IMR-90 (cell line): Measurements from ENCODE around the gene DGKB. TPM values are rescaled to one million over a fixed set of nuclear protein-coding genes. Genes with fewer than 3 reads are reported as not detected.

Experiments
- ATAC-seq: fragments of 200-7000 bp; cut with Tn5 transposase; 2 replicates; pipeline ENCODE4 v1.9.1; 2020; ENCODE audit warnings: low read depth, mild to moderate bottlenecking, moderate library complexity
- BruUV-seq: library from RNA; stranded (reverse); fragments of 400-500 nt; replicated peaks from 2 replicates; lab custom pipeline; 2021; lab: Mats Ljungman, UMichigan
- CTCF ChIA-PET: fragments of 300-600 bp; formaldehyde crosslinking; extraction: SDS; loops from one replicate; lab custom pipeline; 2021; ENCODE audit warnings: antibody characterized with exemption; lab: Yijun Ruan, JAX
- POLR2A ChIA-PET: fragments of 300-600 bp; sonication (Branson Sonifier 250); formaldehyde crosslinking; loops from one replicate; lab custom pipeline; 2022; ENCODE audit warnings: antibody characterized with exemption; ENCODE audit not compliant: unreplicated experiment; lab: Charles Lee
- DNase-seq: peaks from one replicate; pipeline ENCODE4 v3.0.0; 2013
- H2AFZ ChIP-seq: replicated peaks from 2 replicates; pipeline ENCODE3; 2013; ENCODE audit warnings: low read length, mild to moderate bottlenecking; ENCODE audit not compliant: poor library complexity
- H2AK5ac ChIP-seq: 2 replicates; pipeline ENCODE4 v1.6.1; 2013; ENCODE audit warnings: low read depth, low read length, inconsistent platforms
- H2AK9ac ChIP-seq: replicated peaks from 2 replicates; pipeline ENCODE3; 2013; ENCODE audit warnings: mild to moderate bottlenecking, low read depth, low read length, moderate library complexity; ENCODE audit not compliant: poor library complexity
- H2BK120ac ChIP-seq: 2 replicates; pipeline ENCODE4 v1.6.1; 2013; ENCODE audit warnings: low read depth, low read length, inconsistent platforms
- H2BK15ac ChIP-seq: 3 replicates; pipeline ENCODE4 v1.6.1; 2013; ENCODE audit warnings: low read depth, low read length, inconsistent platforms
- H2BK20ac ChIP-seq: 2 replicates; pipeline ENCODE4 v1.6.1; 2013; ENCODE audit warnings: low read depth, mild to moderate bottlenecking, inconsistent platforms, low read length, moderate library complexity
- H2BK5ac ChIP-seq: 2 replicates; pipeline ENCODE4 v1.6.1; 2013; ENCODE audit warnings: mild to moderate bottlenecking, low read depth, low read length, inconsistent platforms; ENCODE audit not compliant: poor library complexity, severe bottlenecking
- H3K14ac ChIP-seq: replicated peaks from 2 replicates; pipeline ENCODE4 v1.6.1; 2013; ENCODE audit warnings: low read depth, low read length, inconsistent platforms
- H3K18ac ChIP-seq: 2 replicates; pipeline ENCODE4 v1.6.1; 2013; ENCODE audit warnings: low read depth, low read length, control low read depth
- H3K23ac ChIP-seq: 2 replicates; pipeline ENCODE4 v1.6.1; 2013; ENCODE audit warnings: low read depth, low read length, inconsistent platforms
- H3K27ac ChIP-seq: 2 replicates; pipeline ENCODE4 v1.5.1; 2013; ENCODE audit warnings: mild to moderate bottlenecking, control low read depth, low read length; ENCODE audit not compliant: insufficient read depth
- H3K27me3 ChIP-seq: 2 replicates; pipeline ENCODE4 v1.6.1; 2013; ENCODE audit warnings: low read length; ENCODE audit not compliant: control insufficient read depth, insufficient read depth
- H3K36me3 ChIP-seq: 2 replicates; pipeline ENCODE4 v1.6.1; 2013; ENCODE audit warnings: low read length, mixed read lengths; ENCODE audit not compliant: control insufficient read depth, insufficient read depth
- H3K4ac ChIP-seq: 2 replicates; pipeline ENCODE4 v1.6.1; 2013; ENCODE audit warnings: low read depth, low read length, inconsistent platforms
- H3K4me1 ChIP-seq: 2 replicates; pipeline ENCODE4 v1.6.1; 2013; ENCODE audit warnings: low read length, mixed read lengths; ENCODE audit not compliant: control insufficient read depth, insufficient read depth
- H3K4me2 ChIP-seq: 2 replicates; pipeline ENCODE4 v1.6.1; 2013; ENCODE audit warnings: low read depth, mild to moderate bottlenecking, control low read depth, low read length, moderate library complexity
- H3K4me3 ChIP-seq: 2 replicates; pipeline ENCODE4 v1.5.1; 2013; ENCODE audit warnings: low read depth, mild to moderate bottlenecking, control low read depth, low read length, moderate library complexity; ENCODE audit not compliant: insufficient read depth
- H3K56ac ChIP-seq: 2 replicates; pipeline ENCODE4 v1.6.1; 2013; ENCODE audit warnings: low read length, inconsistent platforms; ENCODE audit not compliant: insufficient read depth; ENCODE audit errors: extremely low read depth
- H3K79me1 ChIP-seq, 2 experiments: 2 replicates each; pipeline ENCODE4 v1.6.1; 2013; ENCODE audit warnings: low read length in 2 of 2, inconsistent platforms in 1 of 2, low read depth in 1 of 2
- H3K9ac ChIP-seq: 2 replicates; pipeline ENCODE4 v1.6.1; 2013; ENCODE audit warnings: low read depth, low read length, control low read depth
- H3K9me1 ChIP-seq: 2 replicates; pipeline ENCODE4 v1.6.1; 2013; ENCODE audit warnings: low read length, inconsistent platforms; ENCODE audit not compliant: insufficient read depth
- H3K9me3 ChIP-seq: 2 replicates; pipeline ENCODE4 v1.6.1; 2013; ENCODE audit warnings: low read length; ENCODE audit not compliant: control insufficient read depth, insufficient read depth
- H4K20me1 ChIP-seq: 2 replicates; pipeline ENCODE4 v1.6.1; 2013; ENCODE audit warnings: low read length, inconsistent platforms; ENCODE audit not compliant: insufficient read depth
- H4K5ac ChIP-seq: 2 replicates; pipeline ENCODE4 v1.6.1; 2013; ENCODE audit warnings: mild to moderate bottlenecking, low read depth, low read length, control low read depth
- H4K8ac ChIP-seq, 2 experiments: 2 replicates each; pipeline ENCODE4 v1.6.1; 2013; ENCODE audit warnings: low read depth in 2 of 2, low read length in 2 of 2, control low read depth in 1 of 2, inconsistent platforms in 1 of 2
- H4K91ac ChIP-seq: 2 replicates; pipeline ENCODE4 v1.6.1; 2013; ENCODE audit warnings: low read depth, low read length, inconsistent platforms; ENCODE audit not compliant: insufficient read depth
- CEBPB ChIP-seq: IDR thresholded peaks from 2 replicates; pipeline ENCODE4 v1.6.1; 2012; ENCODE audit warnings: low read depth, low read length, improper control_type of control experiment
- FOS ChIP-seq: fragments of 150-350 bp; IDR thresholded peaks from 2 replicates; pipeline ENCODE4 v1.6.1; 2016; ENCODE audit warnings: low read depth, low read length
- POLR2A ChIP-seq: IDR thresholded peaks from 2 replicates; pipeline ENCODE4 v1.6.1; 2012; ENCODE audit warnings: mild to moderate bottlenecking, low read depth, low read length
- WGBS, 2 experiments: methylation state at CpG; one replicate each; pipeline versions ENCODE4 v1.1.5 to v1.1.7; 2013; ENCODE audit warnings: missing lambda C conversion rate in 2 of 2; ENCODE audit not compliant: insufficient read length in 1 of 2; ENCODE audit errors: extremely low coverage in 2 of 2; 5-methylcytosine and 5-hydroxymethylcytosine counted together
- dilution Hi-C: fragments of 300-500 bp; cut with HindIII; formaldehyde crosslinking; loops from one replicate; pipeline ENCODE4 v1.14.3; 2018; ENCODE audit warnings: low sequenced_read_pairs; ENCODE audit not compliant: unreplicated experiment
- in situ Hi-C: fragments of 300-500 bp; cut with MboI; formaldehyde crosslinking; loops from 3 replicates; pipeline ENCODE4 v1.14.3; 2019; ENCODE audit warnings: low sequenced_read_pairs, inconsistent platforms, mixed read lengths
- intact Hi-C: fragments of 100-400 bp; cut with micrococcal nuclease; formaldehyde crosslinking; loops from 2 replicates; pipeline ENCODE4 v1.10.0; 2022
- polyA plus RNA-seq, 3 experiments: library from polyadenylated mRNA; depleted of rRNA; stranded (reverse); fragments of >200 nt; gene quantifications; 2 replicates each; pipeline ENCODE4 v1.2.3, GENCODE V29; 2012; ENCODE audit warnings: low replicate concordance in 1 of 3
- total RNA-seq: library from RNA; depleted of rRNA; stranded (reverse); fragments of >200 nt; gene quantifications from 2 replicates; pipeline ENCODE4 v1.2.3, GENCODE V29; 2012
- TF ChIP-seq, protein P1 (sequence below): fragments of 150-350 bp; IDR thresholded peaks from 2 replicates; pipeline ENCODE4 v1.6.1; 2017; ENCODE audit warnings: mild to moderate bottlenecking, antibody characterized with exemption, low read length, low read depth

Gene DGKB
- total and polyA plus RNA-seq, 2 of the 4 experiments (the other 2 are of a cell fraction): not detected

DNA sequence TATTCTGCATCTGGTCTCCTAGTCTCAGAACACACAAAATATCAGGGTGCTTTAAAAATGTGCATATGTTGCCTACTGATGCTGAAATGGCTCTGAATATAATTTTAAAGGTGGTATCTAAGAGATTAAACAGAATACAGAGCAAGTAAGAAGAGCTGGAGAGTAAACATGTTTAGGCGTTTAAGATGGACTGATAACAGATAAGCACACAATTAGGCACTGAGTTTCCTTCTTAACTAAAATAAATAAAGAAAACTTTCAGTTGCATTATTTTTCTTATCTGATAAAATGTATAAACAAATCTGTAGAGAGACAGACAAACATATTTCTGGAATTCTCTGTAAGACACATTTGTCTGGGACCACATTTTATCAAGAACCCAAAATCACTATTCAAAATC lies 35.6 kb upstream of the DGKB start:
- Histone ChIP-seq H3K4me2 (no peak overlapping the region), H3K14ac (no peak overlapping the region), H2AK9ac (no peak overlapping the region), H3K36me3 (no peaks in the 10 kb centered on the region), H3K9ac (no peak overlapping the region), H2AK5ac (no peak overlapping the region), H4K8ac (no peak overlapping the region), H3K9me1 (no peaks in the 10 kb centered on the region), H3K56ac (no peak overlapping the region), H2BK120ac (no peak overlapping the region), H3K27me3 (no peaks in the 10 kb centered on the region), H2AFZ (no peak overlapping the region), H3K9me3 (no peaks in the 10 kb centered on the region), H2BK15ac (no peak overlapping the region), H3K27ac (no peak overlapping the region), H3K4me1 (no peaks in the 10 kb centered on the region), H4K20me1 (no peaks in the 10 kb centered on the region), H4K91ac (no peak overlapping the region), H2BK5ac (no peak overlapping the region), H3K18ac (no peak overlapping the region), H3K79me1 (no peaks in the 10 kb centered on the region), H3K23ac (no peak overlapping the region), H3K4me3 (no peak overlapping the region), H3K4ac (no peak overlapping the region), H4K5ac (no peak overlapping the region), H2BK20ac (no peak overlapping the region)
- POLR2A ChIA-PET: no interaction called here
- ATAC-seq (no peak), DNase-seq (no peak)
- in situ Hi-C loops (no loop called here), intact Hi-C loops (no loop called here), dilution Hi-C loops (no loop called here)
- TF ChIP-seq POLR2A: no peak
- TF ChIP-seq CEBPB: no peak
- TF ChIP-seq FOS: no peak
- TF ChIP-seq, protein P1, sequence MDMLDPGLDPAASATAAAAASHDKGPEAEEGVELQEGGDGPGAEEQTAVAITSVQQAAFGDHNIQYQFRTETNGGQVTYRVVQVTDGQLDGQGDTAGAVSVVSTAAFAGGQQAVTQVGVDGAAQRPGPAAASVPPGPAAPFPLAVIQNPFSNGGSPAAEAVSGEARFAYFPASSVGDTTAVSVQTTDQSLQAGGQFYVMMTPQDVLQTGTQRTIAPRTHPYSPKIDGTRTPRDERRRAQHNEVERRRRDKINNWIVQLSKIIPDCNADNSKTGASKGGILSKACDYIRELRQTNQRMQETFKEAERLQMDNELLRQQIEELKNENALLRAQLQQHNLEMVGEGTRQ: no peak
- CTCF ChIA-PET: no interaction called here
- no CpG with 5 or more reads among the region's 1 CpG for WGBS, 2 experiments
- no TSS peak for BruUV-seq
